IPS-NIHi11 (cell line): ENCODE results near the gene GATAD2A.

Experiments
- DNase-seq: peaks from one replicate; pipeline ENCODE4 v3.0.0; 2012; ENCODE audit warnings: mixed read lengths, low spot score

The GATAD2A gene

GRCh38 chr19:19547674-19548336, 142.3 kb downstream of the GATAD2A start:
- DNase-seq, result no peak

- no peak for DNase-seq
Measured at GRCh38 chr19:19548915-19549759, 143.7 kb downstream of the GATAD2A start.

GRCh38 chr19:19549804-19550464, 144.5 kb downstream of the GATAD2A start:
- DNase-seq, result no peak

GRCh38 chr19:19550485-19550929, 145.0 kb downstream of the GATAD2A start:
- DNase-seq, result no peak

GRCh38 chr19:19550972-19551852, 145.7 kb downstream of the GATAD2A start:
- DNase-seq, result no peak

GRCh38 chr19:19551853-19552192, 146.3 kb downstream of the GATAD2A start:
- no peak for DNase-seq

- DNase-seq, result peak; percentile 88
Measured at GRCh38 chr19:19552798-19553197, 147.3 kb downstream of the GATAD2A start.

- DNase-seq, result no peak
Measured at GRCh38 chr19:19553670-19554069, 148.2 kb downstream of the GATAD2A start.

- peak; percentile 88 for DNase-seq
Measured at GRCh38 chr19:19554074-19555023, 148.9 kb downstream of the GATAD2A start.

- no peak for DNase-seq
Measured at GRCh38 chr19:19558055-19558454, 152.6 kb downstream of the GATAD2A start.
